Bone marrow (tissue), 2 donors: ENCODE data around the gene NTMT1.

Source experiments
- DNase-seq, 2 donors: peaks; one replicate each; lab custom pipeline; 2025; lab: John Stamatoyannopoulos, UW

Gene NTMT1

DNA sequence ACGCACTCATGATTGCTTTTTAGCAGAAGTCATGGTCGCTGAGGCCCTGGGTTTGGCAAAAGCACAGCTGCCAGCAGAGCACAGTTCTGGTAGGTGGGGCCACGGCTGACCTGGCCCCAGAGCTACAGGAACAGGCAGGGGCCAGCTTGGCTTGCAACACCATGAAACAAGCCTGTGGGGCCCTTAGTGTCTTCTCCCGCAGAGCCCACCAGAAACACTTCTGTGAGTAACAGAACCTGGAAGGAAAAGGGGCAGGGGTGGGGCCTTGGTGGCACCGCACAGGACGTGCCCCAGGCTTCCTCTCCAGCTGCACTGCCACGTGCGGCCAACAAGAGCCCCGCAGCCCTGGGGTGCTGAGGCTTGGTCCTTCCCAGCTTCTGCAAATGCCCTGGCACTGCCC lies 11.1 kb downstream of the NTMT1 start:
- DNase-seq = no peak

GRCh38 chr9:129637673-129638439 lies 11.9 kb downstream of the NTMT1 start:
- no peak for DNase-seq

DNA sequence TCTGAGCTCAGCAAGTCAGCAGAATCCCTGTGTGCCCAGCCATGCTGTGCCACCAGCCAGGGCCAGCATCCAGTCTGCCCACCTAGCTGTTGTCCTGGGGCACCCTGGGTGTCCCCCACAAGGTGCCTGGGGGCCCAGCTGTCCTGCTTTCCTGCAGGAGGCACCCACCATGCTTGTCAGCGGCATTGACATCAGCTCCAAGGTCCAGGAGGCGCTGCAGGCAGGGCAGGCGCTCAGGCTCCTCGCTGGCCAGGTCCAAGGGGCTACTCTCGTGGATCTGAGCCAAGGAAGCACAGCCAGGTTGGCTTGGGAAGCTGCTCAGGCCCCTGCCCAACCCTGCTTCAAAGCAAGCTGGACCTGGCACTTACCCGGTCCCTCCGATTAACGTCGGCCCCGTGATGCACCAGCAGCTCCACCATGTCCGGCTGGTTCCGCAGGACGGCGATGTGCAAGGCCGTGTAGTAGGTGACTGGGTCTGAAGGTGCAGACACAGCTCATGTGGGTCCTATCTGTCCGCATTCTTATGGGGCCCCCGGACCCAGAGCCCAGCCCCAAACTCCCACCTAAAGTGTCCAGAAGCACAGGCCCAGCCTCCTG lies 13.2 kb downstream of the NTMT1 start:
- no peak for DNase-seq

DNA sequence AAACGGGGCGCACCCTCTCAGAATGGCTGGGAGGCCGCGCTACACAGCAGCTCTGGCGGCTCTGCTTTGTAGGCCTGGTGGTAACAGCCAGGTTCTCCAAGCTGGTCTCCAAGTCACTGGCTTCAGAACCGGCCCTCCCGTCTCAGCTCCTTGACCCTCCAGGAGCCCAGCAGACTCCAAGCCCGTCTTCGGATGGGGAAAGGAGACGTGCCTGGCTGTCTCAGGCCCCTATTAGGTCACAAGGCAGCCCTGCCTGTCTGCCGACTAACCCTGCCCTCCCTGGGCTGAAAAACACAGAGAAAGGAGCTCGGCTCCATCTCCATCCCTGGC lies 13.8 kb downstream of the NTMT1 start:
- DNase-seq = no peak

DNA sequence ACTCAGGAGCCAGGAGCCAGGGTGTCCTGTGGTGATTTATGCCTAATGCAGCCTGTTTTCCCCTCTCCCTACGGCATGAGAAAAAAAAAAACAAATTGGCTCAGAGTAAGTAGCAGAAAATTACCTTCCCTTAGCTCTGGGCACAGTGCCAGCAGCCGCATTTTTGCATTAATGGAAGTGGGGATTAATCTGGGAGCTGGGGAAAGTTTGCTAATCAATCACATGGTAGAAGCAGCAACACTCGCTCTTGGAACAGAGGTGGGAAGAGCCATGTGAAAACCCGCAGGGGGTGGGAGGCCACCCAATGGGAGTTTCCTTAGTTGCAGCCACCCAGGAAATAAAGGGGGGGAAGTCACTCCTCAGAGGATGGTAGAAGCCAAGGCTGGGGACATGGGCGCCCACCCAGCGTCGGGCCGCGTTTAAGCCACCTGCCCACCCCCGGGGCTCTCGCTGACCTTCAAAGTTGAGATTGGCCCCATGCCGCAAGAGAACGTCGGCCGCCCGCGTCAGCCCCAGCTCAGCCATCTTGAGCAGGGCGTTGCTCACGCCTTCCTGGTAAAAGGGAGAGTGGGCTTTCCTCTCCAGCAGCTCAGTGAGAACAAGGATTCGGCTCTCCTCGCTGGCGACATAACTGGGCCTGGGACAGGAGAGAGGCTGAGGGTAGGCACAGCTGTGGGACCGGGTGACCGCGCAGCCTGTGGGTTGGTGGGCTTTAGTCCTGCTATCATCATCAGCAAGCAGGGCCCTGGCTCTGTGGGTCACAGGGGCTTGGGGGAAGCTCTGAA lies 14.3 kb downstream of the NTMT1 start:
- DNase-seq = no peak

DNA sequence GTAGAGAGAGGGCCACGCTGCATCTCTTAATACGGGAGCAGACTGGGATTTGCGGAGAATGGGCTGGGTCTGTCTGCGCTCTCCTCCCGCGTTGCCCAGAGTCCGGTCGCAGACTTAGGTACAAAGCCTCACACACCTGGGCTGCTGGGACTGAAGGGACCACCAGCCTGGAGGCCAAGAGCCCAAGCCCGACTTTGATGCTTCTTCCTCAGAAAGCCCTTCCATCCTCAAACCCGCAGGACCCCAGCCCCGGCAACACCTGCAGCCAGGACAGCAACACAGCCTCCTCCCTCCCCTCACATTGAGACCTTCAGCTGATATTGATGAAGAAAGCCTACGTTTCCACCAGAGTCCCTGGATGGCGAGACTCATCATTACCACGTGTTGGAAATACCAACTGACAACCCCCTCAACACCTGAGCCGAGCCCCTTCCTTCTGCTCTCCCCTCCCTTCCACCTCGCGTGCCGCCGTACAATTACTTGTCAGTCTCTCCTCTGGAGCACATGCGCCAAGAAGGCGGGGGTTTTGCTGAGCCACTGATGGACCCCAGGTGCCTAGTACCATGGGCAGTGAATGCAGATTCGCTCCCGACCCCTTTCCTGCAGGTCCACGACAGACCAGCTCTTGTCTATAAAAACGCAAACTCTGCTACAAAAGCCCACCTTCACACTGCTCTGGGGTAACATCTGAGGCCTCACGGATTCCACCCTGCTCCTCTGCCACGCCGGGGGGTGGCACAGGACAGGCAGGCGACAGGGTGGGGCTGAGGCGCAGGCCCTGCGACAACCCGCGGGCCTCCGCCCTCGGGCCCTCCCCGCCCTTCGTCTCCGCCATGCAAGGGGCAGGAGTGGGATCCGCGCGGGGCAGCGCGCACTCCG lies 15.1 kb downstream of the NTMT1 start:
- DNase-seq = no peak

DNA sequence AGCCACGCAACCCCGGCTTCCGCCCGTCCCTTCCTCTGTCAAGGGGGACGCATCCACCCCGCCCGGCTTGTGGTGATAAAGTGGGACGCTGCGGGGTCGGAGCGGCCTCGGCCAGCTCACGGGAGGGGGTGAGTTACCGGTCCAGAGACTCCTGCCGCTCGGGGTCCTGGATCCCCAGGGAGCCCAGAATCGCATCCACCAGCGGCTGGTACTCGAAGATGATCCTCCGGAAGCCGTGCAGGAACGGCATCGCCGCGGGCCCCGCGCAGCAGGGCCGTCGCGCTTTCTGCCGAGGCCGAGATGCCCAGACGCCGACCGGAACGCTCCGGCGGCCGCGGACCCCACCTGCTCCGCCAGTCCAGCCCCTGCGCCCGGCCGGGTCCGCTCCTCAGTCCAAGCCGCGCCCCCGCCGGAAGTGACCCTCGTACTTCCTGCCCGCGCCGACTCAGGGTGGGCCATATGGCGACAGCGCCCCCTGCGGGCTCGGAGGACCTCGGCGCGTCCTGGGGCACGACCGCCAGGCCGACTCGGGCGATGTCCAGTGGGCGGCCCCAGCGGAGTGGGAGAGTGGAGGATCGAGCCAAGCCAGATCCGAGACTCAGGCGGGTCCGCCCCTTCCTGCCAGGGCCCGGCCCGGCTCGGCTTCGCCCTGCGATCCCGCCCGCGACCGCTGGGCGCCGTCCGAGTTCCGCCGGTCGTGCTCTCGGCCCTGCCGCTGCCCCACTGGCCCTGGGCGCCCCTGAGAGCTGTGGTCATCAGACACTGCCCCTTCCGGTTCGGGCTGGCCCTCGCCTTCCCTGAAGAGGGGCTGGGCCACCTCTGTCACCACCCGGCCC lies 16.0 kb downstream of the NTMT1 start, which contains the start of gene ASB6:
ASB6 (minus strand) TSS at position 402 of the 836 bp plus-strand sequence; CDS start at position 250, 152 bp downstream.
- peak; percentile 92 to 95 for DNase-seq

- DNase-seq = no peak
Observed at GRCh38 chr9:129643706-129644105, 17.7 kb downstream of the NTMT1 start.

DNA sequence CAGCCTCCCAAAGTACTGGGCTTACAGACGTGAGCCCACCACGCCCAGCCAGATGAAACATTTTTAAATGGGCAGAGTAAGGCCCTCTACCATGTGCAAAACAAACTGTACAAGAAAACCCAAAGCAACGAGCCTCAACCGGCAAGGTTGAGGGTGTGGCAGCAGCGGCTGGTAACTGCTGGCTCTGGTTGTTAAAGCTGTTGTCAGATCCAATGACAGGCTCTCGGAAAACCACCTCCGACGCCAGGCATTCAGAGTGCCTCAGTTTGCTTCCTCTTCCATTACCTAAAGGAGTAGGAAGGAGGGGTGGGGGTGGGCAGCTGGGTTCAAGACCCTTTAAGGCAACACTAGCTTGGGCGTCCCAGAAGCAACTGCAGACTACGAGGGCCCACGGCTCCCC lies 18.4 kb downstream of the NTMT1 start:
- DNase-seq = no peak

GRCh38 chr9:129644902-129645301 lies 18.9 kb downstream of the NTMT1 start:
- no peak for DNase-seq

- no peak for DNase-seq
Observed at GRCh38 chr9:129646252-129646651, 20.3 kb downstream of the NTMT1 start.

DNA sequence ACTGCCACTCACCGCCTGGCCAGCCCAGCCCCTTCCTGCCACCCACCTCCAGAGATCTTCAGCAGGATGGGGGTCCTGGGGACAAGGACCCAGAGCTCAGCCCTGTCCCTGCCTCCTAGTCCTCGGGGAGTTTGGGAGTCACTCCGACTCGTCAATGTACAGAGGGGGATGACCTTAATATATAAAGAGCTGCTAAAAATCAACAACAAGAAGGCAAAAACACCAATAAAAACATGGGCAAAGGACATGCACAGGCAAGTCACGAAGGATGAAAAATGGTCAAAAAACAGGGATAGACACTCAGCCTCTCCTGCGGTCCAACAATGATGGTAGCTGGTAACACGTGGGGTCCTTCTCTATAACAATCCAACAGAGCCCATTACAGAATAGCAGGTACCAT lies 20.7 kb downstream of the NTMT1 start:
- DNase-seq = no peak

GRCh38 chr9:129647635-129648034 lies 21.7 kb downstream of the NTMT1 start:
- DNase-seq = no peak

DNA sequence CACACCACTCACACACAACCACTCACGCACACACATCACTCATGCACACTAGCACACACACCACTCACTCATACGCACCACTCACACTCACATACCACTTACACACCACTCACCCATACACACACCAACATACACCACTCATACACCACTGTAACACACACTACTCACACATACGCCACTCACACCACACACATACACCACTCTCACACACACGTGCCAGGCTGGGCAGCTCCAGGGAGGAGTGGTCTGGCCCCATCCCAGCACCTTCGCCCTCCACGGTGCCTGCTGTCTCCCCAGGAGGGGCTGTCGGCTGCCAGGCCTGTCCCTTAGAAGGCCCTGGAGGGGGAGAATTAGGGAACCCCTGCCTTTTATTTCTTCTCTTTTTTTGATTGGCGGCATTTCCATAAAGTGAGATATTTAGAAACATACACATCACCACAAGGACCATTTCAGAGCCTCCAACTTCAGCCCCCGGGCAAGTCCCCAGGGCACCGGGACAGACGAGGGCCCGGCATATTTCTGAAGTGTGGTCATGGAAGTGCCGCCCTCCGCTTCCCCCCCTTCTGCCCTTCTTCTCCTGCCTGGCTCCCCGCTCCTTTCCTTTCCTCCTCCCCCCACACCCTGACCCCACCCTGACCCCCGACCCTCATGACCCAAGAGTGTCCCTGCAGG lies 22.3 kb downstream of the NTMT1 start:
- DNase-seq = no peak

GRCh38 chr9:129648764-129649115 lies 22.8 kb downstream of the NTMT1 start:
- DNase-seq = no peak

DNA sequence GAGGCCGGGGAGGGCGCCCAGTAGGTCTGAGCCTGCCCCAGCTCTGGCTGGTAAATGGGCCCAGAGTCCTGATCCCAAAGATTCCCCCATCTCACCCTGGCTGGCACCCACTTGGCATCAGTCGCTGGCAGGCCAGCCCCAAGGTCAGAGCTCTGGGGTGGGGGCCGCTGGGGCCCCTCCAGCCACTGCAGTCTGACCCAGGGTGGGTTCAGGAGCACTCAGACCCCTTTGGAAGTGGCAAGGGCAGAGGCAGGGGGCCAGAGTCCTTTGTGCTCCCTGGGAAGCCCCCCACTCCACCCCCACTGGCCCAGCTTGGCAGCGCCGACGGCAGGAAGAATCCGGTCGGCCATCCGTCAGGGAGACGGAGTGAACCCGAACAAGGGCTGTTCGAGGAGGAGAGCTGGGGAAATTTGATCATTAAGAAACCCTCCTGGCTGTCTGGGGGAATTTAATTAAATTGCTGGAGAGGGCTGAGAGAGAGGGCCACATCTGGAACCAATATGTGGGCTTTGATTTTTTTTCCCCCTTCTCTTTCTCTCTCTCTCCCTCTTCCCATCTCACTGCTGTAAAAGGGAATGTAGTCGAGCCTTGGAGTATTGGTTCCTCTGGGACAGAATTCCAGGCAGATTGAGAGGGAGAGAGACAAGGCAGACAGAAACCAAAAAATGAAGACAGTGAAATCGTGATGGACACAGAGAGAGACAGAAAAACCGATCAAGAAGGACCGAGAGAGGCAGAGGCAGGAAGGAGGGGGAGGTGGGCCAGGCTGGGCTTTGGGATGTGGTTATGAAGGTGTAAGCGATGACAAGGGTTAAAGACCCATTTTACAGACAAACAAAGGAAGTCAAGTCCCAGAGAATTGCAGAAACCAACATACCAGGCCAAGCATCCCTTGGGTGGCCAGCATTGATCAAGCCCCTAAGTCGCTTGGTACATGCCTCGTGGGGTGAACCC lies 24.0 kb downstream of the NTMT1 start:
- DNase-seq = no peak

GRCh38 chr9:129650680-129651235 lies 24.8 kb downstream of the NTMT1 start:
- no peak for DNase-seq

DNA sequence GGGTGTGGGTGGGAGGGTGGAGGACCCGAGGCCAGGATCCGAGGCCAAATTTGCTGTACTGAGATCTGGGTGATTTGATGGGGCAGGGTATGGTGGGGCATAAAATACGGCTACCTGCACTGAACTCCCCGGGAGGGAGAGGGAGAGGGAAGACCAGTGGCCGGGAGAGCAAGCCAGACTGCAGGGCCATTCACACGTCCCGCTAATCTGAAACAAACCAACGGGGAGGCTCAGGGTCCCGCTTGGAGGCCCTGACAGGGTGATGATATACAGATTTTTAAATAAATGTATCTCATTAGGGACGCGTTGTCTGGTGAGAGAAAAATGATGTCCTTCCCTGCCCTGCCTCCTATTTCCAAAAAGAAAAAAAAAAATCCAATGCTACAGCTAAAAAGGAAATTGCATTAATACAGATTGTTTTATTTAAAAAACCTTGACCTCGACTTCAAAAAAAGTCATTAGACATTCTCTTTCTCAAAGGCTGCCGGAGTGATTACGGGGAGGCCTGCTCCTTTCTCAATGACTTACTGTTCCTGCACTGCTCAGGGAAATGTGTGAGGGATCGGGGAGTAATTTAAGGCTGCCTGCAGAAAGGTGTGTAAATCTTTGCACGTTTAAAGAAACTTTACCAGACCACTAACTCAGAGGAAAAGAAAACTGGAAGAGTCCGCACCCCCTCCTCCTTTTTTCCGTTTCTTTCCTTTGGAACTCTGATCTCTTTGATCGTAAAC lies 28.0 kb downstream of the NTMT1 start:
- DNase-seq = no peak
